ENCODE data around the gene SSBP4.
A peak's percentile ranks its signal among the peaks of the same experiment; 100 is the strongest.

DNA sequence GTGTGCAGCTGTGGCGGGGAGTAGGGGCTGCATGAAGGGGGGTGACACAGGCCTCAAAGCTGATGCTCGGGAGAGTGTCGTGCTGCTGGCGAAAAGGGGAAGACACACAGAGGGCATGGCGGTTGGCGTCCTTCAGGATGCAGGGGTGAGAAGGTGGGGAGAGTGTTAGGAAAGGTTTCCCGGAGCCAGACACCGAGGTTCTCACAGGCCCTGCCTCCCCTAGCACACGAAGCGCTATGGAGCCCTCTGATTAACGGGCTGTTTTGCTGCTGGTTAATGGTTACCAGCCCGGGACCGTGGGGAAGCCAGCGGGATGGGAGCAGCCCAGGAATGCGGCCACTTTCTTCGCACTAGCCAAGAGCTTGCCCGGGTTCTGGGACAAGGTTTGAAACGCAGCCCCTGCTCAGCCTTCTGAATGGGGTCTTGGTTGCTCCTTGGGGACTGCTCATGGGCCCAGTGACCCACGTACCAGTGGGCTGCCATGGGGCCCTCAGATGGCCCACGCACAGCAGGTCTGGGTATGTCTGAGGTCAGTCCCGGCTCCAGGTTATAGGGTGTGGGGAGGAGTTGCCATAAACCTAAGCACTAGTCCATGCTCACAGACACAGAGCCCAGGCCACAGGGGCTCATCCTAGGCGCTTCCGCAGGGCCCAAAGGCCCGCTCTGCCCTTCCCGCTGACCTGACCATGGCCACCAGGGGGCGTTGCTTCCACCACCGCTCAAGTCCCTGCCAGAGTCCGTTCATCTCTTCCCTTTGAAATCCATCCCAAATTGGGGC is 50.1 kb downstream of the SSBP4 start:
- TF ChIP-seq CTCF (IDR thresholded peaks at IDR 0.05) (peak; percentile 90), ZFX (IDR thresholded peaks at IDR 0.05; ENCODE audit: borderline replicate concordance) (no peak)
